ENCODE results near the gene IGHMBP2.

Gene IGHMBP2

GRCh38 chr11:68893282-68893681 is 10.4 kb upstream of the IGHMBP2 start:
- TF ChIP-seq, protein P1, sequence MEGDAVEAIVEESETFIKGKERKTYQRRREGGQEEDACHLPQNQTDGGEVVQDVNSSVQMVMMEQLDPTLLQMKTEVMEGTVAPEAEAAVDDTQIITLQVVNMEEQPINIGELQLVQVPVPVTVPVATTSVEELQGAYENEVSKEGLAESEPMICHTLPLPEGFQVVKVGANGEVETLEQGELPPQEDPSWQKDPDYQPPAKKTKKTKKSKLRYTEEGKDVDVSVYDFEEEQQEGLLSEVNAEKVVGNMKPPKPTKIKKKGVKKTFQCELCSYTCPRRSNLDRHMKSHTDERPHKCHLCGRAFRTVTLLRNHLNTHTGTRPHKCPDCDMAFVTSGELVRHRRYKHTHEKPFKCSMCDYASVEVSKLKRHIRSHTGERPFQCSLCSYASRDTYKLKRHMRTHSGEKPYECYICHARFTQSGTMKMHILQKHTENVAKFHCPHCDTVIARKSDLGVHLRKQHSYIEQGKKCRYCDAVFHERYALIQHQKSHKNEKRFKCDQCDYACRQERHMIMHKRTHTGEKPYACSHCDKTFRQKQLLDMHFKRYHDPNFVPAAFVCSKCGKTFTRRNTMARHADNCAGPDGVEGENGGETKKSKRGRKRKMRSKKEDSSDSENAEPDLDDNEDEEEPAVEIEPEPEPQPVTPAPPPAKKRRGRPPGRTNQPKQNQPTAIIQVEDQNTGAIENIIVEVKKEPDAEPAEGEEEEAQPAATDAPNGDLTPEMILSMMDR (IDR thresholded peaks at IDR 0.05): no peak

- TF ChIP-seq, protein P1 (IDR thresholded peaks at IDR 0.05): no peak
Measured at GRCh38 chr11:68896171-68896959, 7.3 kb upstream of the IGHMBP2 start.

- TF ChIP-seq, protein P1 (IDR thresholded peaks at IDR 0.05): no peak
Measured at GRCh38 chr11:68897441-68897840, 6.2 kb upstream of the IGHMBP2 start.

GRCh38 chr11:68900835-68901381 is 2.8 kb upstream of the IGHMBP2 start:
- TF ChIP-seq, protein P1 (IDR thresholded peaks at IDR 0.05): no peak

- TF ChIP-seq, protein P1 (IDR thresholded peaks at IDR 0.05): no peak
Measured at GRCh38 chr11:68904248-68904847, 657 bp downstream of the IGHMBP2 start.

DNA sequence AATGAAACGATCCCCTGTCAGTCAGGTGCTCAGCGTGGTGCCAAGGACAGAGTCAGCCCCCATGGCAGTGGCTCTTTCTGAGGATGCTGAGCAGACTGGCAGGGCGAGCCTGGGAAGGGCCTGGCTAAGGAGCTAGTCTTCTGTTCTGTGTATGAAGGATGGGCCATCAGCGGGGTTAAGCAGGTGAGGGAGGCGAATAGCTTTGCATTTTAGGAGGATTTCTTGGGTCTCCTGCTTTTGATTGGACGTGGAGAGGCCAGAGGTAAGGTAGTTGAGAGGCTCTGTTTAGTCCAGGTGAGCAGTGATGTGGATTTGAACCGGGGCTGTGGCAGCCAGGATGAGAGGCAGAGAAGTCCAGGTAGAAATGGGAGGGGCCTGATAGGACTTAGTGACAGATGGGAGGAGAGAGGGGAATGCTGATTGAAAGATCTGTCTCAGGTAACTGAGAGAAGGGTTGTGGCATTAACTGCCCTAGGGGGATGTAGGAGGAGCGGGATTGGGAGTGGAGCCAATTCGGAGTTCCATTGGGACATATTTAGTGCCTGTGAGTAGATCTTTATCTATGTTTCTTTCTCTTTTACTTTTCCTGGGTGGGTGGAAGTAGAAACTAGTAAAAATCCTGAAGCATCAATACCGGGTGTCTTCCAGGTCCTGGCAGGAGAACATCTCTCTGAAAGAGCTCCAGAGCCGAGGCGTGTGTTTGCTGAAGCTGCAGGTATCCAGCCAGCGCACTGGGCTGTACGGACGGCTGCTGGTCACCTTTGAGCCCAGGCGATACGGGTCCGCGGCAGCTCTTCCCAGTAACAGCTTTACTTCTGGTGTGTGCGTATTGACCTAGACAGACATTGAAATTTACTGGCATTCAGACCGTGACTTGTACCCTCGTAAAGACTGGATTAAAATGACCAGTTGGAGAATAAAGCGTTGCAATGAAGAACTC is 2.0 kb downstream of the IGHMBP2 start:
- TF ChIP-seq, protein P1 (IDR thresholded peaks at IDR 0.05): no peak

DNA sequence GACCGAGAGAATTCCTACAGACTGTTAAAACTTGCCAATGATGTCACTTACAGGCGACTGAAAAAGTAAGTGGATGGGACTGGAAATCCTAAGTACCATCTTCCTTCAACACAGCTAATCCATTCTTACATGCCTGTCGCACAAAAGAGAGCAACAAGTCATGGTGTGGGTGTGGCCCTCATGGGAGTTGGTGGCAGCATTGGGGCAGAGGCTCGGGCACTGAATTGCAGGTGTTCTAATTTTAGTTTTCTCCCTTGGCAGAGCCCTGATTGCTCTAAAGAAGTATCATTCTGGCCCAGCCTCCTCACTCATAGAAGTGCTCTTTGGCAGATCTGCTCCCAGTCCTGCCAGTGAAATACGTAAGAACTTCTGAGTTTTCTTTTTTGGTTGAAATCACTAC is 4.6 kb downstream of the IGHMBP2 start:
- TF ChIP-seq, protein P1 (IDR thresholded peaks at IDR 0.05): no peak
